GM18861 (cell line): Measurements from ENCODE around the gene SFXN1.
"Not testable (repeated sequence)": the region's sequence is repeated elsewhere in the genome, so short reads cannot be mapped to it uniquely, and the experiment has no call there.

Experiments
- ATAC-seq: cut with Tn5 transposase; IDR thresholded peaks from one replicate; pipeline ENCODE4 v1.9.1; 2021; ENCODE audit not compliant: unreplicated experiment

SFXN1 gene, protein sequence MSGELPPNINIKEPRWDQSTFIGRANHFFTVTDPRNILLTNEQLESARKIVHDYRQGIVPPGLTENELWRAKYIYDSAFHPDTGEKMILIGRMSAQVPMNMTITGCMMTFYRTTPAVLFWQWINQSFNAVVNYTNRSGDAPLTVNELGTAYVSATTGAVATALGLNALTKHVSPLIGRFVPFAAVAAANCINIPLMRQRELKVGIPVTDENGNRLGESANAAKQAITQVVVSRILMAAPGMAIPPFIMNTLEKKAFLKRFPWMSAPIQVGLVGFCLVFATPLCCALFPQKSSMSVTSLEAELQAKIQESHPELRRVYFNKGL

DNA sequence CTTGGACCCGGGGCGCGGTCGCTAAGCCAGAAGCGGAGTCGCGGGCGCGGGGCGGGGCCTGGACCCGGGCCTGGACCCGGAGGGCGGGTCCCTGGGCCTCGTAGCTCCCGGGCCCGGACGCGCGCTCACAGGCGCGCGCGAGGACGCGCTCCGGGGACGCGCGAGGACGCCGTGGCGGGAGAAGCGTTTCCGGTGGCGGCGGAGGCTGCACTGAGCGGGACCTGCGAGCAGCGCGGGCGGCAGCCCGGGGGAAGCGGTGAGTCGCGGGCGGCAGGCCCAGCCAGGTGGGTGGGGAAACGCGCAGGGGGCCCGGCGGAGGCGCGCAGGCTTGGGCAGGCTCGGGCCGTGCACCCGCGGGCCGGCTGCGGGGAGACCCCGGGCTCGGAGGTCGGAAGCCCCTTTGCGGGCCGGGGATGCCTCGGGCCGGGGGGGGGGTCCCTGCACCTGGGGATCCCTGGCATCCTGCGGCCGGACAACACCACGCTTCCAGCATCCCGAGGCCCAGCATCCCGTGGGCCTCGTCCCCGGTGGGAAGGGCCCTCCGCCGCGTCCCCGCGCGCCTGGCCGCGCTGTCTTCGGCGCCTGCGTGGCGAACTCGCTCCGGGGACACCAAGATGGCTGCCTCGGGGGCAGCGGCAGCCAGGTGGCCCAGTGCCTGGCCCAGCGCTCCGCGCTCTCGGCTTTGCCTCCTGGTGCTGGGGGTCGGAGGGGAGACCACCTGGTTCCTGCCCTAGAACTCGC is at the start of gene SFXN1:
TSS of gene SFXN1 (plus strand) at position 177 of the 741 bp plus-strand sequence. CDS start 13,544 bp downstream, outside the sequence.
- peak; percentile 81 for ATAC-seq

DNA sequence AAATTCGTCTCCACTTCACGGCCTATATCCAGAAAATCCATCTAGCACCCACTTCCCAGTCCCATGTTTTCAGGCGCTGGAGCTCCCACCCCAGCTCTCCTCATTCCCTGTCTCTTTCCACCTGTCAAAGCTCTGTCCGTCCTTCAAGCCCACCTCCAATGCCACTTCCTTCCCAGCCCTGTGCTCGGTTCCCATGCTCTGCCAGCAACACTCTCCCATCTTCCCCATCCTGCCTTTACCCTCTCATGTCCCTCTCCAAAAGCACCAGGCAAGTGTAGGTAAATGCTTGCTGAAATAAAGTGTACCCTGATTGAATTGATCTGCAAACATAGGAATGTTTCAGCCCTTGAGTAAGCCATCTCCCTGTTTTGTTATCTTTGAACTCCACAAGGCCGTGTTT is 43.6 kb upstream of the SFXN1 start:
- ATAC-seq: no peak

DNA sequence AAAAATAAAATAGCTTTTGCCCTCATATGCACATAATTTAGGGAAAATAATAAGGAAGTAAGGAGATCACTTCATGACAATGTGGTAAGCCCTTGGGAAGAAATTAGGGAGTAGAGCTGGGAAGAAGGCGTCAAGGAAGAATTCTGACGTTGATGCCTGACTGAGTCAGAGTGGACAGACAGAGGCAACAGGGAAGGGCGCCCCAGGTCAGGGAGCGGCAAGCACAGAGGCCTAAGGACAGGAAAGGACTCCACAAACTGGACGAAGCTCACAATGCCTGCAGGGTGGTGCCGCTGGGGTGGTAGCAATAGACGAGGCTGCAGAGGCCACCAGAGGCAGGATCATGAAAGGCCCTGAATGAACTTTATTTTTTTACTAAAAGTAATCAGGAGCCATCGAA is 42.0 kb upstream of the SFXN1 start:
- no peak for ATAC-seq

DNA sequence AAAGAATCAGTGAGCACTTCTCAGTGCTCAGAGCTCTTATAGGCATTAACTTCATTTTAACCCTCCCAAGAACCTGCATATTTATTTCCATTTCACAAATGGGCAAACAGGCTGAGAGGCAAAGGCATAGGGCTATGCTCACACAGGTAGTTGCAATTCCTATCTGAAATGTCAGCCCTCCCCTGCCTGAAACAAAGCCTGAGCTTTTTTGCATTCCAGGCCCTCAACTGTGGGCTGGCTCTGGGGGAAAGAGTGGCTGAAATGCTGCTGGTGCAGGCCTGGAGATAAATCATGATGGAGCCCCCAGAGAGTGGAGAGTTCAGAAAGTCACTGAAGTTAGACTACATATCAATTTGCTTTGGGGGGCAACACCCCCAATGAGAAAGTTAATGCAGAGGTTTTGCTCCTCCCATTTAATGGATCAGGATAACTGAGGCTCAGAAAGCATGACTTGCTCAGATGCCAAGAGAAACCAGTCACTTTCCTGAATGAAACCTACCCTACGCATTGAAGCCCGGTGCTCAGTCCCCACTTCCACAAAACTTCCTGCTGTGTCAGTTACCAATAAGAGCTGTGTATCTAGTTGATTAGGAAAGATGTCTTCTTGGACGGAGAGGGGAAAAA is 40.0 kb upstream of the SFXN1 start:
- ATAC-seq: no peak

DNA sequence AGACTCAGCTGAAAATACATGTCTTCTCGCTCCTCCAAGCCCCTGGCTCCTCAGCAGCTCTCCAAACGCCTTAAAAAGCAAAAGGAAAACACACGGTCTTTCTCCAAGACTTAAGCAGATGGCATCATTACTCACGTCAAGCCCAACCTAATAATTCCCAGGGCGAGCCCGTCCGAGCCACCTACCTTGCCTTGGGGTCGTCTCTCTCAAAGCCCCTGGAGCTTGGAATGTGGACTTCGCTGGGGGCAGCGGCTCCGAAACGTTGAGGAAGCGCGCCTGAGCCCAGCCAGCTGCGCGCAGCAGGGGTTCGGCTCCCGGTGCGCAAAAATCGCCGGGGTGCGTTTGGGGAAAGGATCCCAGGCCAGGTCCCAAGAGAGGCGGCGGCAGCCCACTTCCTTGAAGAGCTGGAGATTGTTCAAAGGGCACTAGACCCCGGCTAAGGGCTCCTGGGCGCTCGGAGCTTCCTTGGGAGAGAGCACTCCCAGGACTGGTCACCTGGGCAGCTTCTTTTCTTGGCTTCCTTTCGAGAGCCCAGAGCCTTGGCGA is 34.8 kb upstream of the SFXN1 start:
- no peak for ATAC-seq

DNA sequence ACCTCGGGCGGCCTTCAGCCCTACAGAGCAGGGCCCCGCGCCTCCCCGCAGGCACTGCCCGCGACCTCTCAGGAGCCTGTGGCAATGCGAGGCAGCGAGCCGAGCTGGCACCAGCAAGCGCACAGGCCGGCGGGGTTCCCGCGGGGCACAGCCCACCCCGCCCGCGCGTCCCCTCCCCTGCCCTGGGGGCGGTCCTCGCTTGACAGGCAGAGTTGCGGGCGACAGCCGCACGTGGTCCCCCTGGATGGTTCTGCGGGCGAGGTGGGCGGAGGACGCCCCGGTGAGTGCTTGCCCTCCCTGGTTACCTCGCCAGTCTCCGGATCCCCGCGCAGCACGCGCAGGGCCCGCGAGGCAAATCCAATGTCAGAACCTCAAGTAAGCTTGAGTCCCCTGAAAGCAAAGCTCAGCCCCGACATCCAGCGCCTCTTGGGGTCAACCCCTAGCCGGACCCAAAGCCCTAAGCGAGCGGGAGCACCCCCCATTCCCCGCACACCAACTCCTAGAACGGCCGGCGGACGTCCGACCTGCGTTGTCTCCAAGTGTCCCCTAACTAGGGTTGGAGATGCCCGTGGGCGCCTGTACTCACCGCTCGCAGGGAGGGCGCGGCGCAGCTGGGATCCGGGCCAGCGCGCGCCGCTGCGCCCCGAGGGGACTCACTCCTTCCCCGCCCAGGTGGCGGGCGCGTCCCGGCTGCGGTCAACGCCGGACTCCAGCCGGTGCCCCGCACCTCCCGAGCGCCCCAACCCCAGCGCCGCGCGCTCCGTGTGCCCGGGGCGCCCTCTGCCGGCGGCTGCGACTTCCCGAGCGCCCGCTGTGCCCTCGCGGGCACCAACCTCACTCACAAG is 34.1 kb upstream of the SFXN1 start, which contains the start of gene DRD1:
TSS of gene DRD1 (minus strand) at position 123 of the 845 bp plus-strand sequence. CDS start 1,083 bp downstream, outside the sequence.
- peak; percentile 75 for ATAC-seq

DNA sequence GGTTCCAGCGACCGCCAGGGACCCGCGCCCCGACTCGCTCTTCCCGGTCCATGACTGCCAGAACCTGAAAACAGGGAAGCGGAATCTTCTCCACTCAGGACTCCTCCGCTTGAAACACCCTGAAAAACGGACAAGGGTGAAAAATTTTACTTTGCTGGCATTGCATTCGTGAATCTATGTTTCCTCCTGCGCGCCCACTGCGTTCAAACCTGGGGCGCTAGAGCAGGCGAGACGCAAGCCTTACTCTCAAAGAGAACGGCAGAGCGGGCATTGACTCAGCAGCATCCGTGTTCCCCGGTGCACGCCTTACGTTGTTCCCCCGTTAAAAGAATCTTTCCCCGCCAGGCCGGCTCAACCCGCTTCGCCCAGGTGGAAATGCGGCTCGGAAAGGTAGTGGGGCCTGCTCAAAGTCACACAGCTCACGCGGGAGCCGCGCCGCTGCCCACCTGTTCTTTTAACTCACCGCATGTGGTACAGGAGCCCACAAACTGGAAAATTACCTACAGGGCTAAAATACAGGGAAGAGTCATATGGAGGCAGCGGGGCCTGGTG is 33.4 kb upstream of the SFXN1 start:
- no peak for ATAC-seq

DNA sequence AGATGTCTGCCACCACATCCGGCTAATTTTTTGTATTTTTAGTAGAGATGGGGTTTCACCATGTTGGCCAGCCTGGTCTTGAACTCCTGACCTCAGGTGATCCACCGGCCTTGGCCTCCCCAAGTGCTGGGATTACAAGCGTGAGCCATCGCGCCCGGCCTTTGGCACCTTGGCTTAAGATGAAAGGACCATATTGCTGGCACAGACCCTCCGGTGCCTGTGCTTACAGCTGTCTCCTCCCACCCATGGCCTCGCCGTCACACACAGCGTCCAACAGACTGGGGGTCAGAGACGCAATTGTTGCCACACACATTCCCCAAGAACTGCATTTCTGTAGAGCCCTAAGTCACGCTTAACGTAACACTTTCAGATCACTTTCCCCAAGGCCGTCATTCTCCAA is 32.0 kb upstream of the SFXN1 start:
- not testable (repeated sequence) for ATAC-seq

DNA sequence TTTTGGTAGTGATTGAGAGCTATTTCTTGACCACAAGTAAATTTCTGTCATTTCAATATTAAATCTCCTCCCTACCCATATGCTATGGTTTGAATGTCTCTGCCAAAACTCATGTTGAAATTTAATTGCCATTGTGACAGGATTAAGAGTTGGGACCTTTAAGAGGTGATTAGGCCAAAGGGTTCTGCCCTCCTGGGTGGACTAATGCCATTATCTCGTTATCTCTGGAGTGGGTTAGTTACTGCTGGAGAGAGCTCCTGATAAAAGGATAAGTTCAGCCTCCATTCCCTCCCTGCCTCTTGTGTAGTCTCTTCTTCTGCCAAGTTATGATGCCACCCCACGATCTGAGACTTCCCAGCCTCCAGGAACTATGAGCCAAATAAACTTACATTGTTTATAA is 30.8 kb upstream of the SFXN1 start:
- no peak for ATAC-seq

DNA sequence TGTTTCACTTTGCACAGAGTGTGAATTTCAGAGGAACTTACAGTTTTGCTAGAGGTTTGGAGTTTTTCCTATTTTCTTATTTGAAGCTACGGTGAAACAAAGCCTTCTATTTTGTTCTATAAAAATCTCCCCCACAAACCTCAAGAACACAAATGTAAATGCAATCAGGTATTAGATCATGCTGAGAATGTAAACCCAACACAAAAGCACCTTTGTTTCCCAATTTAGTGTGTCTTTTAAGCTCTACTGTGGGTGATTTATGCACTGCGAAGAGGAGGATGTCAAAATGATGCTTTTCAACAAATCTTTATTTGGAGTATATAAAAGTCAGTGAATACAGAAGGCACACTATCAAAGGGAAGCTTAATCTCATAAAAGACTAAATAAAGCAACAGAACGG is 30.1 kb upstream of the SFXN1 start:
- ATAC-seq: no peak

DNA sequence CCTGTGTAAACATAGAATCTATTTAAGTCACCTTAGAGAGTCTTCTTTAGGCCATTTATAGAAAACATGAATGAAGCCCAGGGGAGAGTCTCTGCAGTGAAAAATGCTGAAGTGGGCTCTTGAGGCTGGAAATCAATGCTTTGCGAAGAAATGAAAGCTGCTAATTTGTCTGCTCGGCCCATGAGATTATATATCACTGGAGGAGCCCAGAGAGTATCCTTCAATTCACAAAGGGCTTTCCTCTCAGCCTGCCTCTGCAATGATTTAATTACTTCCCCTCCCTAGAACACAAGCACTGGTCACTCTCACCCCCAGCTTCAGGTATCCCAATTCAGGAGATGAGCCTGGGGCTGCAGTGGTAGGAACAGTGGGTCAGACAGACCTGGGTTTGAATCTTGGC is 26.2 kb upstream of the SFXN1 start:
- no peak for ATAC-seq

DNA sequence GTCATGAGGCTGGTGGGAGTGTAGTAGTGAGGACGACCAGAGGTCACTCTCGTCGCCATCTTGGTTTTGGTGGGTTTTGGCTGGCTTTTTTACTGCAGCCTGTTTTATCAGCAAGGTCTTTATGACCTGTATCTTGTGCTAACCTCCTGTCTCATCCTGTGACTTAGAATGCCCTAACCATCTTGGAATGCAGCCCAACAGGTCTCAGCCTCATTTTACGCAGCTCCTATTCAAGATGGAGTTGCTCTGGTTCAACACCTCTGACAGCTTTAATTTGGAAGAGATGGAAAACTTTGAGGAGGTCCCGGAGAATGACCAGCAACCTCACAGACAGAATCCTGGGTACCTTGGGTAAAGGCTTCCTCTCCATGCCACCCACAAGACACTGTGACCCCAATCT is 24.0 kb upstream of the SFXN1 start:
- ATAC-seq: not testable (repeated sequence)

DNA sequence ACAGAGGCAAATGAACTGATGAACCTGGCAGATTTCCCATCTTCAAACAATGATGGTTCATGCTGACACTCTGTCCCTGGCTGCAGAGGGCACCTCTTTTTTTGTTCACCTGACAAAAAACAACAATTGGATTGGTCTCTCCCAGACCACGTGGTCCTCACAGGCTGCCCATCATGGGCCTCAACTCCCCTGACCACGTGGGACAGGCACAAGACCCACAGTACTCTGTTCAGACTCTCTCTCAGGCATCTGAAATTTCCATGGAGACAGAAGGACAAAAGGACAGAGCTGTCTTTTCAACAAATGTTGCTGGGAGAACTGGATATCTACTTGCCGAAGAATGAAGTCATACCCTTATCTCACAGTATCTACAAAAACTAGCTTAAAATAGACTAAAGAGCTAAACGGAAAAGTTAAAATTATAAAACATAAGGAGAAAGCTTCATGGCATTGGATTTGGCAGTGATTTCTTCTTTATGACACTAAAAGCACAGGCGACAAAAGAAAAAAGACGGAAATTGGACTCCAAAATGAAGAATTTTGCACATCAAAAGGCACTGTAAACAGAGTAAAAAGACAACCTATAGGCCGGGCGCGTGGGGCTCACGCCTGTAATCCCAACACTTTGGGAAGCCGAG is 22.1 kb upstream of the SFXN1 start:
- ATAC-seq: no peak

DNA sequence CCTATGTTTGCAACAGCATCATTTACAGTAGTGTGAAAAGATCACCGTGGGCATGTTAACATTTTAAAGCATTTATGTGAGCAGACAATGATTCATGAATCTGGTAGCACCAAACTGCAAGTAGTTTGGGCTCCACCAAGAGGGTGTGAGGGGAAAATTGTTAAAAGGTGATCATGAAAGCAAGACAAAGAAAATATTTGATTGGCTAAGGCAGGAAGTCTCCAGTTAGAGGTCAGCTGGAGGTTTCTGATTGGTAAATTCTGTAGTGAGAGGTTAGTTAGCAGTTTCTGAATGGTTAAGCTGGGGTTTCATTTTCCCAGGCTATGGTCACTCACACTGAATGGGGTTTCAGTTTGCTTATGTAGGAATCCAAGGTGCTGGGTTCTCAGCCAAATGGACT is 20.9 kb upstream of the SFXN1 start:
- peak; percentile 92 for ATAC-seq

DNA sequence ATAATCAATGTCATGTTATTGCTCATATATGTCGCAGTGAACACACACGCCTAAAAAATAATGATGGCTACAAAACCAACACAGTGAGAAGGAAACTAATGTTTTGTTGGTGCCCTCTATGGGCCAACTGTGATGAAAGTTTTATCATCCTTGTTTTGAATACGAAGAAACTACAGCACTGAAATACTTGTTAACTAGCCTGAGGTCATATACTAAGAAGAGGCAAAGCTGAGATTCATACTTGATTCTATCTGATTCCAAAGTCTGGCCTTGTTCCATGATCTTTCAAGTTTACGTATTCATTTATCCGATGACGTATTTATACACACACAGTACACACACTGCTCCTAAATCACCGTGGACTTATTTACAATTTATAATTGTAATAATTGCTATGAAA is 18.2 kb upstream of the SFXN1 start:
- no peak for ATAC-seq

DNA sequence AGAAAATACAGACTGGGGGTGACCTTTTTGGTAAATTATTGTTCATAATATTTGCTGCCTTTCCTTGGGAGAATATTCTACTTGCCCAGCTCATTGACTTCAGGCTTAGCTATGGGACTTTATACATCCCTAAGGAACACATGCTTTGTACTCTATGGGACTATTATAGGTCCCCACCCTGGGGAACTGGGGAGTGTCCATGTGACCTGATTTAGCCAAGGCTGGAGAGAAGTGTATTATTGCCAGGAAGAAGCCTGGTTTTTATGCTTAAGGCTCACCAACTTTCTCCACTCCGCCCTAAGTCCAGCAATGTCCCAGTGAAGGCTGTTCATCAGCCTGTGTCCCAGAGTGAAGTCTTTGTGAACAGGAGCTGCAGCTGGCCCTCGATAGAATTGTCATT is 17.8 kb upstream of the SFXN1 start:
- ATAC-seq: no peak

DNA sequence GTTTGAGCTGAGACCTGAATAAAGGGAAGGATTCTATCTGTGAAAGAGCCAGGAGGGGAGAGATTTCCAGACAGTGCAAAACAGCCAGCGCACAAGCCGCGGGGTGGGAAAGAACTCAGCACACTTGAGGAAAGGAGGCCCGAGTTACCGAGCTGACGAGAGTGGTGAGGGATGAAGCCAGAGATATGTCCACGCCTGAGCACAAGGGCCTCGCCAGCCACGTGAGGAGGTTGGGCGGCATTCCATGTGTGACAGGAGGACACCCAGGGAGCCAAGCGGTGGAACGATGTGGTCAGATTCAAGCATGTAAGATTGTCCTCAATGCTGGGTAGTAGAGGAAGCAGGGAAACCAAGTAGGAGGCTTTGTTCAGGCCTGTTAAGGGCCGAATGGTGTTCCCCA is 17.0 kb upstream of the SFXN1 start:
- no peak for ATAC-seq

DNA sequence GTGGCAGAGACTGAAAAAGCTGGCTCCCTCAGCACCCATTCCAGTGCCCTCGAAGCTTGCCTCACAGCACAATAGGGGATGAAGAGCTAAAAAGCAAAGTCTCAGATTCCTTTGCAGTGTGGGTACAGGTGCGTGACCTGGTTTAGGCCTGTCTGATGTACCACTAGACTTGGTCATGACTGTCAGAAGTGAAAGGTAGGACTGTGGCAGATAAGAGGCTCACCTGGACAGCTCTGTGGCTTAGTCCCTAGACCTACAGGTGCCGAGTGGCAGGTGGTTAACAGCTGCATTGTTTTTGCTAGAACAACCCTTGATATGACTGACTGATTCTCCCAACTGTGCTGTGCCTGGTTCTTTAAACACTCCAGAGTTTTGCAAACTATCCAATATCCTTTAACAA is 14.7 kb upstream of the SFXN1 start:
- ATAC-seq: no peak

DNA sequence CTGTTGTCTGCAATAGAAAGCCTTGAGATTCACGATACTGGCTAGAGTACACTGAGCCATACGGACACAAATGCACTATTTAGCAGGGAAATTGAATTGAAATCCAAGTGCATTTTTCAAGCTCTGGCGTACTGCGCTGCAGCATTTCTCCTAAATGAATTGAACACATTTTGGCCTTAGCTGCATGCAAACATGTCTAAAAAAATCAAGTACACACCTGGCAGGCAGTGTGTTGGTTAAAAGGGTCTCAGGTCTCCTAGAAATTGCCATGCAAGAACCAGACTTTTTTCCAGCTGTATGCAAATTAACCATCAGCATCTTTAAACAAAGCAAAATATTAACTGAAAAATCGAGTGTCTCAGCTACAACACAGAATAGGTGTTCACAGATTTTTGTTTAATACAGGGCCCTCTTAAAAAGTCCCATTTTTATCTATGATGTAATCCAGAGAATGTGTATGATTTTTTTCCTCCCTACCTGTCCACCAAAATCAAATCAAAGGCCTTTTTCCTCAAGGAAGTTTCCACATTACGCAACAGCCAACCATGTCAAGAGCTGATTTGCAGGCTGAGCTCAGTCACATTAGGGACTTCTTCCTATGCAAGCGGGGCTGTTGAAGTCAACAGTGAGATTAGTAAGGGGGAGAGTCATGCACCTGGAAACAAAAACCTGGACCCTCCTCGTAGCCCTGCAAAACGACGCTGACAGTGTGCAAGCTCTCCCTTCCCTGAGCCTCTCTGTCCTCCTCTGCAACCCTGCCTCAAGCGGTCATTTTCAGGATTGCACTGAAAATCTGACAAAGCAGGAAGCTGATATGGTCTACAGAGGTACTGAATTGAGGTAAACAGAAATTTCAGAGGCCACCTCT is 14.1 kb upstream of the SFXN1 start:
- peak; percentile 97 for ATAC-seq
